ENCODE measurements around the gene KCNMA1. TPM values are rescaled to one million over a fixed set of nuclear protein-coding genes. Genes with fewer than 3 reads are reported as not detected.

KCNMA1 gene
- total and polyA plus RNA-seq, 2 donors from 2014 or later, result 4.2 to 8.9 TPM

DNA sequence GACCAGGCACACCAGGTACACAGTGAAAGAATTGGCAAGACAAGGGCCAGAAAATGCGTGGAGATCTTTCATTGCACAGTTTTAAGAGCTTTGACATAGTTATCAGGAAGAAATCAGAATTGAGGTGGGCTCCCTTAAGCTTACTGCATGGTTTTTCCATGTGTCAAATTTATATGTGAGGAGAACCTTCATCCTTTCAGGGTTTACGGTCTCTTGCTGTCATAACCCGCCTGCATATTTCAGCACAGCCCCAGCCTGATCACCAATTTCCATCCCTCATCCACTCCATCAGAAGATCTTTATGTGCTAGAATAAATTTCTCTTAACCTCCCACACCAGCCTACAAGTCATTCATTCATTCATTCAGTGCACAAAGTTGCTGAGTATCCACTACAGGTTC is 373.1 kb downstream of the KCNMA1 start:
- intact Hi-C loops (cut with DNase I), result no loop called here
- Histone ChIP-seq H3K27me3 (ENCODE audit: control insufficient read depth, insufficient read depth, low read length) (no peaks in the 10 kb centered on the region), H3K36me3 (ENCODE audit: control insufficient read depth in 2 of 3, insufficient read depth in 3 of 3, low read length in 3 of 3) (no peaks in the 10 kb centered on the region), H3K4me3 (ENCODE audit: low read length in 3 of 3) (no peak overlapping the region), H3K4me1 (ENCODE audit: control insufficient read depth in 2 of 3, insufficient read depth in 2 of 3, low read depth in 1 of 3, low read length in 3 of 3) (no peaks in the 10 kb centered on the region), H3K27ac (ENCODE audit: low read depth in 2 of 2, low read length in 2 of 2) (no peak overlapping the region), H3K9me3 (ENCODE audit: control insufficient read depth in 2 of 3, insufficient read depth in 1 of 3, low read length in 3 of 3) (no peaks in the 10 kb centered on the region), H3K9ac (ENCODE audit: low read length in 3 of 3) (no peak overlapping the region)
- DNase-seq, result no peak
- no peak for FAIRE-seq
- TF ChIP-seq, protein P1, sequence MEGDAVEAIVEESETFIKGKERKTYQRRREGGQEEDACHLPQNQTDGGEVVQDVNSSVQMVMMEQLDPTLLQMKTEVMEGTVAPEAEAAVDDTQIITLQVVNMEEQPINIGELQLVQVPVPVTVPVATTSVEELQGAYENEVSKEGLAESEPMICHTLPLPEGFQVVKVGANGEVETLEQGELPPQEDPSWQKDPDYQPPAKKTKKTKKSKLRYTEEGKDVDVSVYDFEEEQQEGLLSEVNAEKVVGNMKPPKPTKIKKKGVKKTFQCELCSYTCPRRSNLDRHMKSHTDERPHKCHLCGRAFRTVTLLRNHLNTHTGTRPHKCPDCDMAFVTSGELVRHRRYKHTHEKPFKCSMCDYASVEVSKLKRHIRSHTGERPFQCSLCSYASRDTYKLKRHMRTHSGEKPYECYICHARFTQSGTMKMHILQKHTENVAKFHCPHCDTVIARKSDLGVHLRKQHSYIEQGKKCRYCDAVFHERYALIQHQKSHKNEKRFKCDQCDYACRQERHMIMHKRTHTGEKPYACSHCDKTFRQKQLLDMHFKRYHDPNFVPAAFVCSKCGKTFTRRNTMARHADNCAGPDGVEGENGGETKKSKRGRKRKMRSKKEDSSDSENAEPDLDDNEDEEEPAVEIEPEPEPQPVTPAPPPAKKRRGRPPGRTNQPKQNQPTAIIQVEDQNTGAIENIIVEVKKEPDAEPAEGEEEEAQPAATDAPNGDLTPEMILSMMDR (IDR thresholded peaks at IDR 0.05; ENCODE audit: borderline replicate concordance, extremely low read depth, insufficient read depth), result no peak

DNA sequence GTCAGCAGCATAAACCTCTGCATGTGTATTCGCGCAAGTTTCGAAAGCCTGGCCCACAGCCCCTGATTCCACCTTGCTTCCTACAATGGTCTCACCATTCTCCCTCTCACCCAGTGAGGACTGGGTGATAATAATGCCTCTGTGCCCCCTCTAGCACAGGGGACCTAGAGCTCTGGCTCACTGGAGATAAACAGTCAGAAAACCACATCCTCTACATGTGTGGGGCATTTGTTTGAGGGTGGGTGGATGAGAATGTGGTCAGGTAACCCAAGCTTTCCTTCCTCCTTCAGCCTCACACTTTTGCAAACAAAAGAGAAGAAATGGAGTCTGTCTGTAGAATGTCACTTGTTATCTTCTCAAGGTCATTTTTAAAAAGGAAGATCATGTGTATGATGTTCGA is 373.5 kb downstream of the KCNMA1 start:
- no peak overlapping the region for H3K27ac ChIP-seq (ENCODE audit: low read depth in 2 of 2, low read length in 2 of 2)
- no peaks in the 10 kb centered on the region for H3K27me3 ChIP-seq (ENCODE audit: control insufficient read depth, insufficient read depth, low read length)
- DNase-seq (no peak), FAIRE-seq (no peak)
- no peaks in the 10 kb centered on the region for H3K4me1 ChIP-seq (ENCODE audit: control insufficient read depth in 2 of 3, insufficient read depth in 2 of 3, low read depth in 1 of 3, low read length in 3 of 3)
- intact Hi-C loops (cut with DNase I), result no loop called here
- H3K36me3 ChIP-seq (ENCODE audit: control insufficient read depth in 2 of 3, insufficient read depth in 3 of 3, low read length in 3 of 3), result no peaks in the 10 kb centered on the region
- H3K4me3 ChIP-seq (ENCODE audit: low read length in 3 of 3), result no peak overlapping the region
- H3K9me3 ChIP-seq (ENCODE audit: control insufficient read depth in 2 of 3, insufficient read depth in 1 of 3, low read length in 3 of 3), result no peaks in the 10 kb centered on the region
- no peak overlapping the region for H3K9ac ChIP-seq (ENCODE audit: low read length in 3 of 3)
- TF ChIP-seq, protein P1 (IDR thresholded peaks at IDR 0.05; ENCODE audit: borderline replicate concordance, extremely low read depth, insufficient read depth), result no peak

DNA sequence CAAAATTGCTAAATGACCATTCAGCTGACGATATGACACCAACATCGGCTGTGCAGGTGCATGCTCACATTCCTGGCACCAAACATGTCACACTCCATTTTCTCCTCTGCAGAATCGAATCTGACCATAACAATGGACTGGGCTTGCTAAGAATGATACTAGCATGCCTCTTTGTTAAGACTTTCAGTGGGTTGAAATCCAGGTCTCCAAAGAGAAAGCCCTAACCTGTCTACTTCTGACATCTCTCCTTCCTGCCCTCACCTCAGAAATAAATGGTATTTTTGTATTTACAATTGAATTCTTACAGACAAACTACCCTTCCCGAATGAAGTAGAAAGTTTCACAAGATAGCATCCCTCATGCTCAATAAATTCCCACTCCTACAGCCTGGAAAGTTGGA is 373.9 kb downstream of the KCNMA1 start:
- no peak overlapping the region for H3K4me3 ChIP-seq (ENCODE audit: low read length in 3 of 3)
- H3K27ac ChIP-seq (ENCODE audit: low read depth in 2 of 2, low read length in 2 of 2), result no peak overlapping the region
- intact Hi-C loops (cut with DNase I), result no loop called here
- TF ChIP-seq, protein P1 (IDR thresholded peaks at IDR 0.05; ENCODE audit: borderline replicate concordance, extremely low read depth, insufficient read depth), result no peak
- no peak for FAIRE-seq
- no peaks in the 10 kb centered on the region for H3K4me1 ChIP-seq (ENCODE audit: control insufficient read depth in 2 of 3, insufficient read depth in 2 of 3, low read depth in 1 of 3, low read length in 3 of 3)
- H3K9ac ChIP-seq (ENCODE audit: low read length in 3 of 3), result no peak overlapping the region
- H3K9me3 ChIP-seq (ENCODE audit: control insufficient read depth in 2 of 3, insufficient read depth in 1 of 3, low read length in 3 of 3), result no peaks in the 10 kb centered on the region
- DNase-seq, result no peak
- H3K36me3 ChIP-seq (ENCODE audit: control insufficient read depth in 2 of 3, insufficient read depth in 3 of 3, low read length in 3 of 3), result no peaks in the 10 kb centered on the region
- no peaks in the 10 kb centered on the region for H3K27me3 ChIP-seq (ENCODE audit: control insufficient read depth, insufficient read depth, low read length)

DNA sequence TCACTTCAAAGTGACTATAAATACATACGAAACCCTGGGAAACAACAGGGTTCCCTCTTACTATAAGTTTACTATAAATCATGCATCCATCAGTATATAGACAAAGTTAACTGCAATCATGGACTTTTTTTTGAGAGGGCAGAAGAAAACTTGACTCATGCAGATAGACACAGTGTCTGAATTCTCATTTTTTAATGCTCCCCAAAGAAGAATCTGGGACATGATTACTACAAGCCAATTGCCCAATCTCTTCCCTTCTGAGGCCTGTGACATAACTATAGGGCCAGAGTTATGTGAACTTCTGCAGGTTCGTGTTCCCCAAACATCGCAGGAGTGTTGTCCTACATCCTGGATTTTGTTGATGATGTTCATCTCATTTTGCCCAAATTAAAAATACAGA is 376.5 kb downstream of the KCNMA1 start:
- Histone ChIP-seq H3K4me3 (ENCODE audit: low read length in 3 of 3) (no peak overlapping the region), H3K27me3 (ENCODE audit: control insufficient read depth, insufficient read depth, low read length) (no peaks in the 10 kb centered on the region), H3K9me3 (ENCODE audit: control insufficient read depth in 2 of 3, insufficient read depth in 1 of 3, low read length in 3 of 3) (no peaks in the 10 kb centered on the region), H3K9ac (ENCODE audit: low read length in 3 of 3) (no peak overlapping the region), H3K27ac (ENCODE audit: low read depth in 2 of 2, low read length in 2 of 2) (no peak overlapping the region), H3K36me3 (ENCODE audit: control insufficient read depth in 2 of 3, insufficient read depth in 3 of 3, low read length in 3 of 3) (no peaks in the 10 kb centered on the region), H3K4me1 (ENCODE audit: control insufficient read depth in 2 of 3, insufficient read depth in 2 of 3, low read depth in 1 of 3, low read length in 3 of 3) (no peaks in the 10 kb centered on the region)
- FAIRE-seq, result no peak
- intact Hi-C loops (cut with DNase I), result no loop called here
- TF ChIP-seq, protein P1 (IDR thresholded peaks at IDR 0.05; ENCODE audit: borderline replicate concordance, extremely low read depth, insufficient read depth), result no peak
- DNase-seq, result no peak

Measured in kidney (tissue), 14 donors.